ENCODE data around the gene LCLAT1. TPM values are rescaled to one million over a fixed set of nuclear protein-coding genes. Genes with fewer than 3 reads are reported as not detected.

The LCLAT1 gene
- total RNA-seq, 1 donor from 2014 or later = 27.7 TPM

DNA sequence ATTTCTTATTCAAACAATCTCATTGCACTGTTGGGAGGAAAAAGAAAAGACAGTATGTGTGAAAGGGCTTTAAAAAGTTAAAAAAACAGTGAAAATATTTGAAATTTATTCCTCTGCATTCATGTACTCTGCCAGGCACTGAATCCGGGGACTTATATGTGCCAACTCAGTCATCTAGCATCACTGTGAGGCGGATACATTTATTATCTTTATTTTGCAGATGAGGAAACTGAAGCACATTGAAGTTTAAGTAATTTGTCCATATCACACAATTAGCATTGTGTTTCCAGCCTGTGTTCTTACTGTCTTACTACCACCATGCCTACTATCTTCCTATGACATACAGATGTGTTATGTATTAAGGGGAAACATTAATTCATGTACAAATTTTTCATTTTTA is 1.8 kb downstream of the LCLAT1 start:
- Mint-ChIP-seq H3K36me3 (ENCODE audit: low read depth) (peaks cover 3% of the 10 kb centered on the region), H3K9me3 (no peaks in the 10 kb centered on the region), H3K27me3 (ENCODE audit: low read depth) (no peaks in the 10 kb centered on the region), H3K27ac (ENCODE audit: unreplicated experiment) (peak overlapping the region; percentile 57), H3K4me1 (peaks cover 24% of the 10 kb centered on the region), H3K4me3 (peak overlapping the region; percentile 96)
- TF ChIP-seq, protein P1, sequence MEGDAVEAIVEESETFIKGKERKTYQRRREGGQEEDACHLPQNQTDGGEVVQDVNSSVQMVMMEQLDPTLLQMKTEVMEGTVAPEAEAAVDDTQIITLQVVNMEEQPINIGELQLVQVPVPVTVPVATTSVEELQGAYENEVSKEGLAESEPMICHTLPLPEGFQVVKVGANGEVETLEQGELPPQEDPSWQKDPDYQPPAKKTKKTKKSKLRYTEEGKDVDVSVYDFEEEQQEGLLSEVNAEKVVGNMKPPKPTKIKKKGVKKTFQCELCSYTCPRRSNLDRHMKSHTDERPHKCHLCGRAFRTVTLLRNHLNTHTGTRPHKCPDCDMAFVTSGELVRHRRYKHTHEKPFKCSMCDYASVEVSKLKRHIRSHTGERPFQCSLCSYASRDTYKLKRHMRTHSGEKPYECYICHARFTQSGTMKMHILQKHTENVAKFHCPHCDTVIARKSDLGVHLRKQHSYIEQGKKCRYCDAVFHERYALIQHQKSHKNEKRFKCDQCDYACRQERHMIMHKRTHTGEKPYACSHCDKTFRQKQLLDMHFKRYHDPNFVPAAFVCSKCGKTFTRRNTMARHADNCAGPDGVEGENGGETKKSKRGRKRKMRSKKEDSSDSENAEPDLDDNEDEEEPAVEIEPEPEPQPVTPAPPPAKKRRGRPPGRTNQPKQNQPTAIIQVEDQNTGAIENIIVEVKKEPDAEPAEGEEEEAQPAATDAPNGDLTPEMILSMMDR (conservative IDR thresholded peaks at IDR 0.05) = no peak
- DNase-seq (ENCODE audit: low read depth, low spot score) = no peak

DNA sequence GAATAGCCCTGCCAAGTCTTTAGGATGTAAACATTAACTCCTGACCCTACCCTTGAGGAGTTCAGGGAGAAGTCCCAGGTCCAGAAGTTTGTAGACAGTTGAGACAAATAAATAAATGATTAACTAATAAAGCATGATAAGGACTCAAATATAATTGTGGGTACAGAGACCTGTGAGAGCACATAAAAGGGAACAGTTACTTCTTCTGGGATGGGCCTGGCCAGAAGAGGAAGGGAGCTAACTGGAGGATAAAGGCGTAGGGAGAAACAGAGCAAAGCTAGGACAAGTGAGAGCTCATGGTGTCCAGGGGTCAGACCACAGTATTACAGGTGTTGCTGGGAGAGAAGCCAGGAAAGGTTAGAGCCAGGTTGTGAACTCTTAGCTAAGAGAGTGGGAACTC is 3.0 kb downstream of the LCLAT1 start:
- Mint-ChIP-seq H3K27ac (ENCODE audit: unreplicated experiment) (no peak overlapping the region), H3K36me3 (ENCODE audit: low read depth) (peaks cover 3% of the 10 kb centered on the region), H3K4me3 (no peak overlapping the region), H3K9me3 (no peaks in the 10 kb centered on the region), H3K27me3 (ENCODE audit: low read depth) (no peaks in the 10 kb centered on the region), H3K4me1 (peaks cover 24% of the 10 kb centered on the region)
- TF ChIP-seq, protein P1 (conservative IDR thresholded peaks at IDR 0.05) = no peak
- DNase-seq (ENCODE audit: low read depth, low spot score) = no peak

DNA sequence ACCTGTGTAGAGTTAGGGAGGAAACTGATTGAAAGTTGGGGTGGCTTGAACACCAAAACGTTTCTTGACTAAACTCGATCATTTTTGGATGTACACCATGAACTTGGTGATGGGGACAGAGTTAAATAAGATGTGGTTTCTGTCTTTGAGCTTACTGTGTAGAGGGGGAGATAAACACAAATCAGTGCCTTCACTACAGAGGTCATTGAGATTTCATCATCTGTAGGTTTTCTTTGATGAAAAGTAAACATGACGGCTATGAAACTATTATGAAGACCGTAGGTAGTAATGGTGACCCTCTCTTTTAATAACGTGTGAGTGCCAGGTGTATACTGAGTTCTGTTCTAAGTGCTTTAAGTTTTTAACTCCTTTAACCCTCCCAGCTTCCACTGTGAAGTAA is 6.5 kb downstream of the LCLAT1 start:
- TF ChIP-seq, protein P1 (conservative IDR thresholded peaks at IDR 0.05) = no peak
- Mint-ChIP-seq H3K36me3 (ENCODE audit: low read depth) (peaks cover 5% of the 10 kb centered on the region), H3K27me3 (ENCODE audit: low read depth) (no peaks in the 10 kb centered on the region), H3K27ac (ENCODE audit: unreplicated experiment) (no peak overlapping the region), H3K9me3 (peaks cover 2% of the 10 kb centered on the region), H3K4me3 (no peak overlapping the region), H3K4me1 (peaks cover 4% of the 10 kb centered on the region)
- DNase-seq (ENCODE audit: low read depth, low spot score) = no peak

DNA sequence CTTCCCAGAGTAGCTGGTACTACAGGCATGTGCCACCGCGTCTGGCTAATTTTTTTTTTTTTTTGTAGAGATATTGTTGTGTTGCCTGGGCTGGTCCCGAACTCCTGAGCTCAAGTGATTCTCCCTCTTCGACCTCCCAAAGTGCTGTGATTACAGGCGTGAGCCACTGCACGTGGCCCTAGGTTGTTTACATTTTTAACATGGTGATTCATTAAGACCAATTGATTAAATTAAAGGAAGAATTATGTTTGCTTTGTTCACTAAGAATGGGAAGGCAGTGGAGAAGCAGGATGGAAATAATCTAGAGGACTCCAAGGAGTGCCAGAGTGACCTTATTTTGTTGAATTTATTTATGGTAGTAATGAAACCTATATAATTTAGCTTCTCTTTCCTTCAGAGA is 7.5 kb downstream of the LCLAT1 start:
- DNase-seq (ENCODE audit: low read depth, low spot score) = no peak
- H3K4me3 Mint-ChIP-seq = no peak overlapping the region
- TF ChIP-seq, protein P1 (conservative IDR thresholded peaks at IDR 0.05) = no peak
- no peak overlapping the region for H3K27ac Mint-ChIP-seq (ENCODE audit: unreplicated experiment)
- peaks cover 2% of the 10 kb centered on the region for H3K9me3 Mint-ChIP-seq
- H3K27me3 Mint-ChIP-seq (ENCODE audit: low read depth) = no peaks in the 10 kb centered on the region
- peaks cover 2% of the 10 kb centered on the region for H3K36me3 Mint-ChIP-seq (ENCODE audit: low read depth)
- no peaks in the 10 kb centered on the region for H3K4me1 Mint-ChIP-seq

DNA sequence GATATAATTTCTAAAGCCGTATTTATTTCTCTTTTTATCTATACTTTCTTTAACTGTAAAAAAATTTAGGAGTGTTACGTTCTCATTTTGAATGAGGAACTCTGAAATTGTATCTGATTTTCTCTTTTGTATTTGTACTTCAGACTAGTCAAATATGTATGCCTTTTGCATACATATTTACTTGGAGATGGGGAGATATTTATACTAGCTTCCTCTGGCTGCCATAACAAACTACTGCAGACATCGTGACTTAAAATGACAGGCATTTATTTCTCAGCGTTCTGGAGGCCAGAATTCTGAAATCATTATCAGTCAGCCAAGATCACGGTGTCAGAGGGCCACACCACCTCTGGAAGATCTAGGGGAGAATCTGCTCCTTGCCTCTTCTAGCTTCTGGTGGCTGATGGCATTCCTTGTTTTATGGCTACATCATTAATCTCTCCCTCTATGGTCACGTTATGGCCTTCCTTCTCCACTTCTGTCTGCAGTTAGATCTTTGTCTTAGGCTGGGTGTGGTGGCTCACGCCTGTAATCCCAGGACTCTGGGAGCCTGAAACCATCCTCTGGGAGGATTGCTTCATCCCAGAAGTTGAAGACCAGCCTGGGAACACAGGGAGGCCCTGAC is 8.2 kb downstream of the LCLAT1 start:
- peaks cover 2% of the 10 kb centered on the region for H3K36me3 Mint-ChIP-seq (ENCODE audit: low read depth)
- no peaks in the 10 kb centered on the region for H3K4me1 Mint-ChIP-seq
- no peak overlapping the region for H3K4me3 Mint-ChIP-seq
- H3K9me3 Mint-ChIP-seq = peaks cover 2% of the 10 kb centered on the region
- H3K27me3 Mint-ChIP-seq (ENCODE audit: low read depth) = no peaks in the 10 kb centered on the region
- DNase-seq (ENCODE audit: low read depth, low spot score) = no peak
- no peak overlapping the region for H3K27ac Mint-ChIP-seq (ENCODE audit: unreplicated experiment)
- TF ChIP-seq, protein P1 (conservative IDR thresholded peaks at IDR 0.05) = no peak
